GM23338 (cell line): ENCODE measurements around the gene SLC10A2. TPM values are rescaled to one million over a fixed set of nuclear protein-coding genes. Genes with fewer than 3 reads are reported as not detected.

Experiments
- ATAC-seq: fragments of 200-7000 bp; cut with Tn5 transposase; 3 replicates; pipeline ENCODE4 v1.9.1; 2020
- DNase-seq: peaks from one replicate; pipeline ENCODE4 v3.0.0-alpha.2; 2015; ENCODE audit warnings: low spot score
- H2AFZ ChIP-seq: fragments of 200-600 bp; sonication (generic); 2 replicates; pipeline ENCODE4 v1.8.0; 2016; ENCODE audit warnings: antibody characterized with exemption, mild to moderate bottlenecking, moderate library complexity
- H3F3A ChIP-seq: fragments of 200-600 bp; sonication (generic); replicated peaks from 2 replicates; pipeline ENCODE4 v1.8.0; 2017; ENCODE audit warnings: antibody characterized with exemption, mixed run types, low read depth
- H3K27ac ChIP-seq: fragments of 200-600 bp; sonication (generic); 2 replicates; pipeline ENCODE4 v1.6.1; 2016; ENCODE audit warnings: low read depth
- H3K27me3 ChIP-seq: fragments of 200-600 bp; sonication (generic); 2 replicates; pipeline ENCODE4 v1.8.0; 2016; ENCODE audit warnings: mild to moderate bottlenecking, mixed run types, moderate library complexity; ENCODE audit not compliant: insufficient read depth
- H3K36me3 ChIP-seq: fragments of 200-600 bp; sonication (generic); 2 replicates; pipeline ENCODE4 v1.8.0; 2016; ENCODE audit warnings: mild to moderate bottlenecking; ENCODE audit not compliant: insufficient read depth
- H3K4me1 ChIP-seq: fragments of 200-600 bp; sonication (generic); 2 replicates; pipeline ENCODE4 v1.8.0; 2016; ENCODE audit warnings: mild to moderate bottlenecking, moderate library complexity; ENCODE audit not compliant: insufficient read depth
- H3K4me2 ChIP-seq: fragments of 200-600 bp; sonication (generic); 2 replicates; pipeline ENCODE4 v1.7.1; 2017; ENCODE audit warnings: mixed run types
- H3K4me3 ChIP-seq: fragments of 200-600 bp; sonication (generic); 2 replicates; pipeline ENCODE4 v1.6.1; 2016; ENCODE audit warnings: mixed run types
- H3K79me2 ChIP-seq: fragments of 200-600 bp; sonication (generic); replicated peaks from 2 replicates; pipeline ENCODE4 v1.8.0; 2017; ENCODE audit warnings: mild to moderate bottlenecking; ENCODE audit not compliant: insufficient read depth
- H3K9me2 ChIP-seq: fragments of 200-600 bp; sonication (generic); 2 replicates; pipeline ENCODE4 v1.8.0; 2017; ENCODE audit not compliant: insufficient read depth
- H4K20me1 ChIP-seq: fragments of 200-600 bp; sonication (generic); replicated peaks from 2 replicates; pipeline ENCODE4 v1.8.0; 2017; ENCODE audit warnings: mild to moderate bottlenecking; ENCODE audit not compliant: insufficient read depth
- H3K27ac Mint-ChIP-seq: 2 replicates; pipeline ENCODE4 v1.8.0; 2020; ENCODE audit warnings: inconsistent platforms, mild to moderate bottlenecking, moderate library complexity, mixed read lengths
- H3K27me3 Mint-ChIP-seq: 3 replicates; pipeline ENCODE4 v1.8.0; 2022; ENCODE audit warnings: low read depth, mild to moderate bottlenecking, moderate library complexity, mixed read lengths, inconsistent platforms; ENCODE audit not compliant: insufficient read depth, poor library complexity
- H3K36me3 Mint-ChIP-seq: 3 replicates; pipeline ENCODE4 v1.8.0; 2021; ENCODE audit warnings: low read depth, mild to moderate bottlenecking, inconsistent platforms, moderate library complexity, mixed read lengths
- H3K4me1 Mint-ChIP-seq: 3 replicates; pipeline ENCODE4 v1.8.0; 2020; ENCODE audit warnings: mild to moderate bottlenecking, inconsistent platforms, mixed read lengths
- H3K4me3 Mint-ChIP-seq: 3 replicates; pipeline ENCODE4 v1.8.0; 2021; ENCODE audit warnings: moderate library complexity, mild to moderate bottlenecking, inconsistent platforms, mixed read lengths
- H3K9me3 Mint-ChIP-seq: 3 replicates; pipeline ENCODE4 v1.8.0; 2020; ENCODE audit warnings: moderate library complexity, mild to moderate bottlenecking, inconsistent platforms, mixed read lengths
- CREB1 ChIP-seq: fragments of 250-450 bp; sonication (Bioruptor Pico); IDR thresholded peaks from 2 replicates; pipeline ENCODE4 v1.5.0; 2020; ENCODE audit warnings: low read depth, mild to moderate bottlenecking, moderate library complexity
- EZH2 ChIP-seq: fragments of 200-600 bp; sonication (generic); IDR thresholded peaks from one replicate; pipeline ENCODE4 v1.8.0; 2017; ENCODE audit warnings: antibody characterized with exemption, mild to moderate bottlenecking, low read depth; ENCODE audit not compliant: unreplicated experiment
- JUNB ChIP-seq: IDR thresholded peaks from one replicate; pipeline ENCODE4 v1.6.1; 2016; ENCODE audit warnings: antibody characterized with exemption; ENCODE audit not compliant: unreplicated experiment
- POLR2AphosphoS5 ChIP-seq: IDR thresholded peaks from 2 replicates; pipeline ENCODE4 v1.6.1; 2016; ENCODE audit warnings: antibody characterized with exemption, low read depth
- STAT1 ChIP-seq: IDR thresholded peaks from one replicate; pipeline ENCODE4 v1.6.1; 2016; ENCODE audit warnings: antibody characterized with exemption; ENCODE audit not compliant: unreplicated experiment
- ZNF114 ChIP-seq: fragments of 250-450 bp; sonication (Bioruptor Pico); IDR thresholded peaks from 2 replicates; pipeline ENCODE4 v1.5.0; 2020; ENCODE audit warnings: mild to moderate bottlenecking, moderate library complexity
- ZNF331 ChIP-seq: fragments of 250-450 bp; sonication (Bioruptor Pico); IDR thresholded peaks from 2 replicates; pipeline ENCODE4 v1.5.0; 2020; ENCODE audit warnings: low read depth, mild to moderate bottlenecking, moderate library complexity
- polyA plus RNA-seq: library from polyadenylated mRNA; unstranded; fragments of >200 nt; fragmentation: Nextera tagmentation; extraction: Ambion mirVana; gene quantifications from 2 replicates; pipeline ENCODE4 v1.2.1, GENCODE V29; 2016
- total RNA-seq: library from RNA; depleted of rRNA; stranded (reverse); fragments of >200 nt; shearing (Covaris generic); gene quantifications from 2 replicates; pipeline ENCODE4 v1.2.3, GENCODE V29; 2014
- TF ChIP-seq, protein P1 (sequence below): fragments of 250-450 bp; sonication (Bioruptor Pico); IDR thresholded peaks from 2 replicates; pipeline ENCODE4 v1.5.0; 2020; ENCODE audit warnings: mild to moderate bottlenecking, moderate library complexity
- TF ChIP-seq, protein P2 (sequence below), 2 experiments: fragments of 200-600 bp in 1 of 2; sonication (generic) in 1 of 2; conservative IDR thresholded peaks; 2 replicates each; pipeline versions ENCODE4 v1.5.1 to v1.6.1; 2016 to 2017; ENCODE audit warnings: antibody characterized with exemption in 2 of 2, low read depth in 2 of 2, mild to moderate bottlenecking in 2 of 2, moderate library complexity in 1 of 2
- TF ChIP-seq, protein P3 (sequence below): IDR thresholded peaks from 2 replicates; pipeline ENCODE4 v1.6.1; 2016; ENCODE audit warnings: antibody characterized with exemption

Gene SLC10A2
- total and polyA plus RNA-seq, 2 experiments from 2014 or later = not detected

DNA sequence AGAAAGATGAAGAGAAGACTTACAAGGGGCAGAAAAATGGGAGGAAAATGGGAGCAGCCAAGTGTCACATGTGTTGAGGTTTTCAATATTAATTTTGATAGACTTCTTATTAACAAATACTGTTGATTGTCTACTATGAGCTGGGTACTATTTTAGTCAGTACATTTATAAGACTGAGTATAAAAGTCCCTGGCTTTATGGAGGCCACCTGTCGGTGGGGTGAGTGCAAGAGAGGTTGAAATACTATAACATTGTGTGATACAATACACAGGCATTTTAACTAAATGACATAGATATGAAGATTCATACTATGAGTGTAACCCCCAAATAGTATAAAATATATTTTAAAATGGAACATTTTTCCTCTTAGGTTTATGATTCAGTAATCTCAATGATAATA lies 29.9 kb downstream of the SLC10A2 start:
- H3K36me3 Mint-ChIP-seq = no peaks in the 10 kb centered on the region
- no peaks in the 10 kb centered on the region for H3K9me3 Mint-ChIP-seq
- ATAC-seq (no peak), DNase-seq (no peak)
- TF ChIP-seq ZNF114 (CRISPR knock-in tag) = no peak
- no peak for TF ChIP-seq STAT1
- no peak for TF ChIP-seq EZH2
- TF ChIP-seq, protein P1, sequence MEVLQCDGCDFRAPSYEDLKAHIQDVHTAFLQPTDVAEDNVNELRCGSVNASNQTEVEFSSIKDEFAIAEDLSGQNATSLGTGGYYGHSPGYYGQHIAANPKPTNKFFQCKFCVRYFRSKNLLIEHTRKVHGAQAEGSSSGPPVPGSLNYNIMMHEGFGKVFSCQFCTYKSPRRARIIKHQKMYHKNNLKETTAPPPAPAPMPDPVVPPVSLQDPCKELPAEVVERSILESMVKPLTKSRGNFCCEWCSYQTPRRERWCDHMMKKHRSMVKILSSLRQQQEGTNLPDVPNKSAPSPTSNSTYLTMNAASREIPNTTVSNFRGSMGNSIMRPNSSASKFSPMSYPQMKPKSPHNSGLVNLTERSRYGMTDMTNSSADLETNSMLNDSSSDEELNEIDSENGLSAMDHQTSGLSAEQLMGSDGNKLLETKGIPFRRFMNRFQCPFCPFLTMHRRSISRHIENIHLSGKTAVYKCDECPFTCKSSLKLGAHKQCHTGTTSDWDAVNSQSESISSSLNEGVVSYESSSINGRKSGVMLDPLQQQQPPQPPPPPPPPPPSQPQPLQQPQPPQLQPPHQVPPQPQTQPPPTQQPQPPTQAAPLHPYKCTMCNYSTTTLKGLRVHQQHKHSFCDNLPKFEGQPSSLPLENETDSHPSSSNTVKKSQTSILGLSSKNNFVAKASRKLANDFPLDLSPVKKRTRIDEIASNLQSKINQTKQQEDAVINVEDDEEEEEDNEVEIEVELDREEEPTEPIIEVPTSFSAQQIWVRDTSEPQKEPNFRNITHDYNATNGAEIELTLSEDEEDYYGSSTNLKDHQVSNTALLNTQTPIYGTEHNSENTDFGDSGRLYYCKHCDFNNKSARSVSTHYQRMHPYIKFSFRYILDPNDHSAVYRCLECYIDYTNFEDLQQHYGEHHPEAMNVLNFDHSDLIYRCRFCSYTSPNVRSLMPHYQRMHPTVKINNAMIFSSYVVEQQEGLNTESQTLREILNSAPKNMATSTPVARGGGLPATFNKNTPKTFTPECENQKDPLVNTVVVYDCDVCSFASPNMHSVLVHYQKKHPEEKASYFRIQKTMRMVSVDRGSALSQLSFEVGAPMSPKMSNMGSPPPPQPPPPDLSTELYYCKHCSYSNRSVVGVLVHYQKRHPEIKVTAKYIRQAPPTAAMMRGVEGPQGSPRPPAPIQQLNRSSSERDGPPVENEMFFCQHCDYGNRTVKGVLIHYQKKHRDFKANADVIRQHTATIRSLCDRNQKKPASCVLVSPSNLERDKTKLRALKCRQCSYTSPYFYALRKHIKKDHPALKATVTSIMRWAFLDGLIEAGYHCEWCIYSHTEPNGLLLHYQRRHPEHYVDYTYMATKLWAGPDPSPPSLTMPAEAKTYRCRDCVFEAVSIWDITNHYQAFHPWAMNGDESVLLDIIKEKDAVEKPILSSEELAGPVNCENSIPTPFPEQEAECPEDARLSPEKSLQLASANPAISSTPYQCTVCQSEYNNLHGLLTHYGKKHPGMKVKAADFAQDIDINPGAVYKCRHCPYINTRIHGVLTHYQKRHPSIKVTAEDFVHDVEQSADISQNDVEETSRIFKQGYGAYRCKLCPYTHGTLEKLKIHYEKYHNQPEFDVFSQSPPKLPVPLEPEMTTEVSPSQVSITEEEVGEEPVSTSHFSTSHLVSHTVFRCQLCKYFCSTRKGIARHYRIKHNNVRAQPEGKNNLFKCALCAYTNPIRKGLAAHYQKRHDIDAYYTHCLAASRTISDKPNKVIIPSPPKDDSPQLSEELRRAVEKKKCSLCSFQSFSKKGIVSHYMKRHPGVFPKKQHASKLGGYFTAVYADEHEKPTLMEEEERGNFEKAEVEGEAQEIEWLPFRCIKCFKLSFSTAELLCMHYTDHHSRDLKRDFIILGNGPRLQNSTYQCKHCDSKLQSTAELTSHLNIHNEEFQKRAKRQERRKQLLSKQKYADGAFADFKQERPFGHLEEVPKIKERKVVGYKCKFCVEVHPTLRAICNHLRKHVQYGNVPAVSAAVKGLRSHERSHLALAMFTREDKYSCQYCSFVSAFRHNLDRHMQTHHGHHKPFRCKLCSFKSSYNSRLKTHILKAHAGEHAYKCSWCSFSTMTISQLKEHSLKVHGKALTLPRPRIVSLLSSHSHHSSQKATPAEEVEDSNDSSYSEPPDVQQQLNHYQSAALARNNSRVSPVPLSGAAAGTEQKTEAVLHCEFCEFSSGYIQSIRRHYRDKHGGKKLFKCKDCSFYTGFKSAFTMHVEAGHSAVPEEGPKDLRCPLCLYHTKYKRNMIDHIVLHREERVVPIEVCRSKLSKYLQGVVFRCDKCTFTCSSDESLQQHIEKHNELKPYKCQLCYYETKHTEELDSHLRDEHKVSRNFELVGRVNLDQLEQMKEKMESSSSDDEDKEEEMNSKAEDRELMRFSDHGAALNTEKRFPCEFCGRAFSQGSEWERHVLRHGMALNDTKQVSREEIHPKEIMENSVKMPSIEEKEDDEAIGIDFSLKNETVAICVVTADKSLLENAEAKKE (CRISPR knock-in tag) = no peak
- no peak for TF ChIP-seq POLR2AphosphoS5
- Histone ChIP-seq H3K4me2 (no peak overlapping the region), H3K4me1 (no peaks in the 10 kb centered on the region), H4K20me1 (no peaks in the 10 kb centered on the region), H2AFZ (no peak overlapping the region), H3K9me2 (no peaks in the 10 kb centered on the region; the same call in 1 of the 2 replicates), H3K27ac (no peak overlapping the region), H3F3A (no peaks in the 10 kb centered on the region), H3K27me3 (no peaks in the 10 kb centered on the region), H3K36me3 (no peaks in the 10 kb centered on the region), H3K79me2 (no peaks in the 10 kb centered on the region), H3K4me3 (no peak overlapping the region)
- H3K27ac Mint-ChIP-seq = no peak overlapping the region
- no peak overlapping the region for H3K4me3 Mint-ChIP-seq
- H3K27me3 Mint-ChIP-seq = no peaks in the 10 kb centered on the region
- H3K4me1 Mint-ChIP-seq = 0 out of 3 replicates have a peak, but pooled peaks cover 5% of the 10 kb centered on the region

DNA sequence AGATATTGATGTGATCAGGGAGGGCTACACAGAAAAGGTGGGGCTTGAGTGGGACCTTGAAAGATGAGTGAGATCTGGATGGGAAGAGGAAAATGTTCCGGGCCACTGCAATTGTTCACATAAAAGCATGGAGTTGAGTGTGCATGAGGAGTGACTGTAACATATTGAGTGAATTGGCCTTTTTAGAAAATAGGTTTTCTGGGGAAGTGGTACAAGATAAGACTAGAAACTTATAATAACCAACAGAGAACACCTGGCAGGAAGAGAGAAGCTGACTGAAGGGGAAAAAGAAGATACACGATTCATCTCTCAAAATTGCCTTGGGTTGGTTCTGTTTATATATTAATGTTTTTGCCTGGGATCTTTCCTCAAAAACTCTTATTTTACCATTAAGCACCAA lies 32.2 kb downstream of the SLC10A2 start:
- H3K4me3 Mint-ChIP-seq = no peak overlapping the region
- H3K27ac ChIP-seq = no peak overlapping the region
- H3K4me1 ChIP-seq = no peaks in the 10 kb centered on the region
- no peaks in the 10 kb centered on the region; the same call in 1 of the 2 replicates for H3K9me2 ChIP-seq
- no peaks in the 10 kb centered on the region for H3F3A ChIP-seq
- no peaks in the 10 kb centered on the region for H3K9me3 Mint-ChIP-seq
- H3K4me1 Mint-ChIP-seq = no peaks in the 10 kb centered on the region
- H3K27ac Mint-ChIP-seq = no peak overlapping the region
- H3K27me3 ChIP-seq = no peaks in the 10 kb centered on the region
- H3K36me3 ChIP-seq = no peaks in the 10 kb centered on the region
- no peaks in the 10 kb centered on the region for H3K79me2 ChIP-seq
- H3K36me3 Mint-ChIP-seq = no peaks in the 10 kb centered on the region
- no peak overlapping the region for H3K4me2 ChIP-seq
- H3K27me3 Mint-ChIP-seq = no peaks in the 10 kb centered on the region
- H2AFZ ChIP-seq = no peak overlapping the region
- DNase-seq (no peak), ATAC-seq (no peak)
- no peaks in the 10 kb centered on the region for H4K20me1 ChIP-seq
- H3K4me3 ChIP-seq = no peak overlapping the region
- TF ChIP-seq STAT1 (no peak), JUNB (no peak), CREB1 (CRISPR knock-in tag) (no peak), ZNF331 (CRISPR knock-in tag) (no peak), ZNF114 (CRISPR knock-in tag) (no peak), EZH2 (no peak)
- TF ChIP-seq, protein P2, sequence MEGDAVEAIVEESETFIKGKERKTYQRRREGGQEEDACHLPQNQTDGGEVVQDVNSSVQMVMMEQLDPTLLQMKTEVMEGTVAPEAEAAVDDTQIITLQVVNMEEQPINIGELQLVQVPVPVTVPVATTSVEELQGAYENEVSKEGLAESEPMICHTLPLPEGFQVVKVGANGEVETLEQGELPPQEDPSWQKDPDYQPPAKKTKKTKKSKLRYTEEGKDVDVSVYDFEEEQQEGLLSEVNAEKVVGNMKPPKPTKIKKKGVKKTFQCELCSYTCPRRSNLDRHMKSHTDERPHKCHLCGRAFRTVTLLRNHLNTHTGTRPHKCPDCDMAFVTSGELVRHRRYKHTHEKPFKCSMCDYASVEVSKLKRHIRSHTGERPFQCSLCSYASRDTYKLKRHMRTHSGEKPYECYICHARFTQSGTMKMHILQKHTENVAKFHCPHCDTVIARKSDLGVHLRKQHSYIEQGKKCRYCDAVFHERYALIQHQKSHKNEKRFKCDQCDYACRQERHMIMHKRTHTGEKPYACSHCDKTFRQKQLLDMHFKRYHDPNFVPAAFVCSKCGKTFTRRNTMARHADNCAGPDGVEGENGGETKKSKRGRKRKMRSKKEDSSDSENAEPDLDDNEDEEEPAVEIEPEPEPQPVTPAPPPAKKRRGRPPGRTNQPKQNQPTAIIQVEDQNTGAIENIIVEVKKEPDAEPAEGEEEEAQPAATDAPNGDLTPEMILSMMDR (conservative IDR thresholded peaks at IDR 0.05; ENCODE audit: low read depth in 2 of 2) = no peak
- TF ChIP-seq, protein P3, sequence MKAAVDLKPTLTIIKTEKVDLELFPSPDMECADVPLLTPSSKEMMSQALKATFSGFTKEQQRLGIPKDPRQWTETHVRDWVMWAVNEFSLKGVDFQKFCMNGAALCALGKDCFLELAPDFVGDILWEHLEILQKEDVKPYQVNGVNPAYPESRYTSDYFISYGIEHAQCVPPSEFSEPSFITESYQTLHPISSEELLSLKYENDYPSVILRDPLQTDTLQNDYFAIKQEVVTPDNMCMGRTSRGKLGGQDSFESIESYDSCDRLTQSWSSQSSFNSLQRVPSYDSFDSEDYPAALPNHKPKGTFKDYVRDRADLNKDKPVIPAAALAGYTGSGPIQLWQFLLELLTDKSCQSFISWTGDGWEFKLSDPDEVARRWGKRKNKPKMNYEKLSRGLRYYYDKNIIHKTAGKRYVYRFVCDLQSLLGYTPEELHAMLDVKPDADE = no peak
